Small intestine (tissue), 7 donors: Measurements from ENCODE around the gene PRELID1. TPM values are rescaled to one million over a fixed set of nuclear protein-coding genes. Genes with fewer than 3 reads are reported as not detected.

ENCODE experiments used
- DNase-seq, 2 donors: peaks; one replicate each; pipeline versions ENCODE4 v3.0.0 to v3.0.0-alpha.2; 2013
- FAIRE-seq: peaks from 2 replicates; lab custom pipeline; 2012; peaks lifted over from hg19 to GRCh38; lab: Jason Lieb, UNC
- H3K27ac ChIP-seq, 3 donors: one replicate each; pipeline ENCODE4 v1.5.1; 2013; ENCODE audit warnings: low read length in 2 of 3, mild to moderate bottlenecking in 2 of 3, control low read depth in 1 of 3, inconsistent platforms in 1 of 3, low read depth in 1 of 3, moderate library complexity in 1 of 3
- H3K27me3 ChIP-seq, 3 donors: one replicate each; pipeline ENCODE4 v1.6.1; 2013; ENCODE audit warnings: low read length in 3 of 3, inconsistent platforms in 1 of 3; ENCODE audit not compliant: control insufficient read depth in 3 of 3, insufficient read depth in 3 of 3
- H3K36me3 ChIP-seq, 3 donors: one replicate each; pipeline ENCODE4 v1.6.1; 2013; ENCODE audit warnings: low read length in 3 of 3, inconsistent platforms in 1 of 3, low read depth in 1 of 3, mild to moderate bottlenecking in 1 of 3, moderate library complexity in 1 of 3; ENCODE audit not compliant: control insufficient read depth in 3 of 3, insufficient read depth in 2 of 3
- H3K4me1 ChIP-seq, 3 donors: one replicate each; pipeline ENCODE4 v1.6.1; 2013; ENCODE audit warnings: low read length in 2 of 3, inconsistent platforms in 1 of 3, low read depth in 1 of 3, mild to moderate bottlenecking in 1 of 3, moderate library complexity in 1 of 3; ENCODE audit not compliant: control insufficient read depth in 3 of 3, insufficient read depth in 2 of 3
- H3K4me3 ChIP-seq, 3 donors: one replicate each; pipeline ENCODE4 v1.5.1; 2013; ENCODE audit warnings: low read length in 3 of 3, control low read depth in 1 of 3, inconsistent platforms in 1 of 3, low read depth in 1 of 3, mild to moderate bottlenecking in 1 of 3, moderate library complexity in 1 of 3
- H3K9me3 ChIP-seq, 2 donors: one replicate each; pipeline ENCODE4 v1.6.1; 2013; ENCODE audit warnings: low read depth in 1 of 2, low read length in 1 of 2; ENCODE audit not compliant: control insufficient read depth in 2 of 2, insufficient read depth in 1 of 2
- WGBS, 3 donors: extraction: QIAGEN DNeasy Blood & Tissue Kit; methylation state at CpG; one replicate each; pipeline ENCODE4 v1.1.7; 2013; 5-methylcytosine and 5-hydroxymethylcytosine counted together
- polyA plus RNA-seq, 4 donors: library from polyadenylated mRNA; stranded (reverse) in 3 of 4; unstranded in 1 of 4; fragments of 200-250 nt in 3 of 4; fragments of 120-200 nt in 1 of 4; gene quantifications; one replicate each; pipeline versions ENCODE4 v1.2.1 to v1.2.3, GENCODE V29; 2013
- donor health status: healthy with polysubstance abuse.
- donor health status: control.
- donor health status: control.
- donor health status: Bipolar disorder and iron deficiency.
- donor health status: healthy.

The PRELID1 gene
- polyA plus RNA-seq, 4 donors: 278 to 457 (median 339) TPM

DNA sequence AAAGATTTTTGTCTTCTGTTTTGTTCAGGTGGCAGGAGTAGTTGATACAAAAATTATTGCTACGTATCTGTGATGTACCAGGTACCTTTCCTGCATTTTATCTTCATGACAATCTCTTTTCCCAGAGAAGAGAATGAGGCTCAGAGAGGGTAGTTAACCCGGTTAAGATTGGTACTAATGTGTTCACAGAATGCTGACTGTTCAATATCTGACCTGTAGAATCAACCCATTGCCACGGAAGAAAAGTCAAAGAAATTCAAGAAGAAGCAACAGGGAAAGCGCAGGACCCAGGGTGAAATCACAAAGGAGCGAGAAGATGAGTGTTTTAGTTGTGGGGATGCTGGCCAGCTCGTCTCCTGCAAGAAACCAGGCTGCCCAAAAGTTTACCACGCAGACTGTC lies 11.9 kb upstream of the PRELID1 start:
- FAIRE-seq: no peak

DNA sequence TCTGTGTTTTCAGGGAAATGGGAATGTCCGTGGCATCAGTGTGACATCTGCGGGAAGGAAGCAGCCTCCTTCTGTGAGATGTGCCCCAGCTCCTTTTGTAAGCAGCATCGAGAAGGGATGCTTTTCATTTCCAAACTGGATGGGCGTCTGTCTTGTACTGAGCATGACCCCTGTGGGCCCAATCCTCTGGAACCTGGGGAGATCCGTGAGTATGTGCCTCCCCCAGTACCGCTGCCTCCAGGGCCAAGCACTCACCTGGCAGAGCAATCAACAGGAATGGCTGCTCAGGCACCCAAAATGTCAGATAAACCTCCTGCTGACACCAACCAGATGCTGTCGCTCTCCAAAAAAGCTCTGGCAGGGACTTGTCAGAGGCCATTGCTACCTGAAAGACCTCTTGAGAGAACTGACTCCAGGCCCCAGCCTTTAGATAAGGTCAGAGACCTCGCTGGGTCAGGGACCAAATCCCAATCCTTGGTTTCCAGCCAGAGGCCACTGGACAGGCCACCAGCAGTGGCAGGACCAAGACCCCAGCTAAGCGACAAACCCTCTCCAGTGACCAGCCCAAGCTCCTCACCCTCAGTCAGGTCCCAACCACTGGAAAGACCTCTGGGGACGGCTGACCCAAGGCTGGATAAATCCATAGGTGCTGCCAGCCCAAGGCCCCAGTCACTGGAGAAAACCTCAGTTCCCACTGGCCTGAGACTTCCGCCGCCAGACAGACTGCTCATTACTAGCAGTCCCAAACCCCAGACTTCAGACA lies 9.6 kb upstream of the PRELID1 start:
- 94 to 97% (median 96%) methylated on average over 12 of the region's 12 CpGs for WGBS, 3 donors
- Histone ChIP-seq H3K4me3 (no peak overlapping the region), H3K4me1 (peaks cover 0 to 37% (median 0%) of the 10 kb centered on the region in 3 donors), H3K27me3 (no peaks in the 10 kb centered on the region), H3K9me3 (no peaks in the 10 kb centered on the region), H3K27ac (no peak overlapping the region), H3K36me3 (peaks cover 17 to 65% (median 34%) of the 10 kb centered on the region in 3 donors)
- no peak for DNase-seq
- FAIRE-seq: no peak

More for the DNA sequence above, 11.9 kb upstream of the PRELID1 start:
- Histone ChIP-seq H3K4me1 (peaks cover 0 to 20% (median 0%) of the 10 kb centered on the region in 3 donors), H3K36me3 (peaks cover 19 to 63% (median 37%) of the 10 kb centered on the region in 3 donors), H3K9me3 (no peaks in the 10 kb centered on the region), H3K4me3 (no peak overlapping the region), H3K27ac (no peak overlapping the region), H3K27me3 (no peaks in the 10 kb centered on the region)
- DNase-seq: no peak
- 95 to 97% (median 97%) methylated on average over 7 of the region's 7 CpGs for WGBS, 3 donors

GRCh38 chr5:177294632-177295031 lies 9.0 kb upstream of the PRELID1 start:
- H3K9me3 ChIP-seq: no peaks in the 10 kb centered on the region
- FAIRE-seq: no peak
- no peak for DNase-seq
- H3K27me3 ChIP-seq: no peaks in the 10 kb centered on the region
- H3K4me3 ChIP-seq: no peak overlapping the region
- H3K4me1 ChIP-seq: peaks cover 0 to 43% (median 0%) of the 10 kb centered on the region in 3 donors
- peaks cover 17 to 68% (median 34%) of the 10 kb centered on the region in 3 donors for H3K36me3 ChIP-seq
- 94 to 98% (median 96%) methylated on average over 3 of the region's 3 CpGs for WGBS, 3 donors
- H3K27ac ChIP-seq: no peak overlapping the region

- Histone ChIP-seq H3K4me3 (no peak overlapping the region), H3K36me3 (peaks cover 17 to 63% (median 32%) of the 10 kb centered on the region in 3 donors), H3K9me3 (no peaks in the 10 kb centered on the region), H3K4me1 (peaks cover 5 to 54% (median 6%) of the 10 kb centered on the region in 3 donors), H3K27ac (peak overlapping the region in 2 of 3 donors; percentile 9 to 76), H3K27me3 (no peaks in the 10 kb centered on the region)
- no peak for FAIRE-seq
- peak in 1 of 2 donors; percentile 69 for DNase-seq
- WGBS, 3 donors: 74 to 85% (median 80%) methylated on average over 9 of the region's 9 CpGs
Measured at GRCh38 chr5:177295924-177296323, 7.7 kb upstream of the PRELID1 start.

DNA sequence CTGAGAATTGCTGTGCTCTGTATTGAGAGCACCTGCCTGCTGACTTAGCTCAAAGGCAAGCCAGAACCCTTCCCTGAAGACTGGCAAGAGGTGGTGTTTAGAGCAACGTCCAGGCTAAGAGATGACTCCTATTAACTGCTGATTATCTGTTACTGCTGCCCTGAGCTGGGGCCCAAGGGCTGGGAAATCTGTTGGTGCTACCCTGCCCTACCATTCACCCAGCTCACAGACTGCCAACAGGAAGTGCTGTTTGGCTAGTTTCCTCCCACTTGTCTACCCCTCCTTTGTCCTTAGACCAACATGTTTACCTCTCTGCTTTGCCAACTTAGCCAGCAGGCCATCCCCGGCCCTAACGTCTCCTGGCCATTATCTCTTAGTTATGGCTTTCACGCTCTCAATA lies 7.0 kb upstream of the PRELID1 start:
- 42 to 48% (median 42%) methylated on average over 4 of the region's 4 CpGs for WGBS, 3 donors
- no peaks in the 10 kb centered on the region for H3K9me3 ChIP-seq
- peak in 1 of 2 donors; percentile 62 for DNase-seq
- H3K27me3 ChIP-seq: no peaks in the 10 kb centered on the region
- H3K27ac ChIP-seq: peak overlapping the region in 2 of 3 donors; percentile 9 to 76
- peaks cover 7 to 61% (median 10%) of the 10 kb centered on the region in 3 donors for H3K4me1 ChIP-seq
- H3K36me3 ChIP-seq: peaks cover 17 to 64% (median 32%) of the 10 kb centered on the region in 3 donors
- no peak for FAIRE-seq
- H3K4me3 ChIP-seq: no peak overlapping the region

GRCh38 chr5:177297922-177298321 lies 5.7 kb upstream of the PRELID1 start:
- Histone ChIP-seq H3K36me3 (peaks cover 7 to 67% (median 20%) of the 10 kb centered on the region in 3 donors), H3K27me3 (no peaks in the 10 kb centered on the region), H3K4me1 (peaks cover 7 to 71% (median 10%) of the 10 kb centered on the region in 3 donors), H3K27ac (peak overlapping the region in 1 of 3 donors; percentile 96), H3K9me3 (no peaks in the 10 kb centered on the region), H3K4me3 (no peak overlapping the region)
- FAIRE-seq: no peak
- DNase-seq: no peak
- 86 to 94% (median 90%) methylated on average over 2 of the region's 2 CpGs for WGBS, 3 donors

GRCh38 chr5:177299697-177300096 lies 3.9 kb upstream of the PRELID1 start:
- no peak for FAIRE-seq
- H3K27me3 ChIP-seq: no peaks in the 10 kb centered on the region
- H3K27ac ChIP-seq: peak overlapping the region in 2 of 3 donors; percentile 82 to 96
- 52 to 55% (median 55%) methylated on average over 9 of the region's 9 CpGs for WGBS, 3 donors
- no peaks in the 10 kb centered on the region for H3K9me3 ChIP-seq
- peaks cover 0 to 55% (median 7%) of the 10 kb centered on the region in 3 donors for H3K36me3 ChIP-seq
- no peak overlapping the region for H3K4me3 ChIP-seq
- peaks cover 7 to 71% (median 10%) of the 10 kb centered on the region in 3 donors for H3K4me1 ChIP-seq
- peak in 1 of 2 donors; percentile 55 for DNase-seq

- H3K4me1 ChIP-seq: peaks cover 7 to 64% (median 10%) of the 10 kb centered on the region in 3 donors
- DNase-seq (peak; percentile 66 to 95), FAIRE-seq (no peak)
- WGBS, 3 donors: 3 to 14% (median 11%) methylated on average over 4 of the region's 4 CpGs
- peak overlapping the region; percentile 46 to 96 (median 62) for H3K27ac ChIP-seq
- H3K9me3 ChIP-seq: no peaks in the 10 kb centered on the region
- no peak overlapping the region for H3K4me3 ChIP-seq
- peaks cover 0 to 56% (median 4%) of the 10 kb centered on the region in 3 donors for H3K36me3 ChIP-seq
- H3K27me3 ChIP-seq: no peaks in the 10 kb centered on the region
Measured at GRCh38 chr5:177300236-177300880, 3.2 kb upstream of the PRELID1 start.
